Esophagus squamous epithelium (tissue), 5 donors: ENCODE data around the gene TULP4. TPM values are rescaled to one million over a fixed set of nuclear protein-coding genes. Genes with fewer than 3 reads are reported as not detected.

Source experiments
- DNase-seq: peaks from one replicate; lab custom pipeline; 2025; lab: John Stamatoyannopoulos, UW
- H3K27ac ChIP-seq, 4 donors: fragments of 200-600 bp; sonication (generic); one replicate each; pipeline ENCODE4 v1.5.1; 2016 to 2019; ENCODE audit warnings: mild to moderate bottlenecking in 1 of 4
- H3K27me3 ChIP-seq, 4 donors: fragments of 200-600 bp; sonication (generic); 1 replicate in 3 of 4; 2 replicates in 1 of 4; pipeline versions ENCODE4 v1.5.1 to v1.6.0; 2017 to 2021; ENCODE audit warnings: antibody characterized with exemption in 1 of 4
- H3K36me3 ChIP-seq, 3 donors: fragments of 200-600 bp; sonication (generic); one replicate each; pipeline ENCODE4 v1.5.1; 2016 to 2019
- H3K4me1 ChIP-seq, 3 donors: fragments of 200-600 bp; sonication (generic); one replicate each; pipeline ENCODE4 v1.5.1; 2017 to 2019
- H3K4me3 ChIP-seq, 4 donors: fragments of 200-600 bp; sonication (generic); 1 replicate in 3 of 4; 2 replicates in 1 of 4; pipeline ENCODE4 v1.5.1; 2016 to 2019; ENCODE audit warnings: mild to moderate bottlenecking in 2 of 4, moderate library complexity in 1 of 4
- H3K9me3 ChIP-seq, 3 donors: fragments of 200-600 bp; sonication (generic); one replicate each; pipeline ENCODE4 v1.5.1; 2016 to 2019
- CTCF ChIP-seq, 6 experiments: fragments of 450-650 bp in 4 of 6; fragments of 200-600 bp in 2 of 6; sonication (generic) in 2 of 6; IDR thresholded peaks; one replicate each; pipeline ENCODE4 v1.5.1; 2016 to 2019; ENCODE audit warnings: antibody characterized with exemption in 6 of 6, mild to moderate bottlenecking in 4 of 6, moderate library complexity in 4 of 6
- POLR2A ChIP-seq, 4 donors: fragments of 450-650 bp; IDR thresholded peaks; one replicate each; pipeline ENCODE4 v1.6.1; 2017; ENCODE audit warnings: antibody characterized with exemption in 4 of 4, mild to moderate bottlenecking in 4 of 4, moderate library complexity in 3 of 4
- WGBS, 2 donors: methylation state at CpG; one replicate each; pipeline ENCODE4 v1.1.5; 2018; 5-methylcytosine and 5-hydroxymethylcytosine counted together
- intact Hi-C: fragments of 100-400 bp; cut with DNase I; formaldehyde crosslinking; loops from one replicate; pipeline ENCODE4 v1.15.0; 2022
- total RNA-seq, 4 donors: library from RNA; depleted of rRNA; stranded (reverse); fragments of >200 nt; gene quantifications; one replicate each; pipeline ENCODE4 v1.1.0, GENCODE V29; 2016
- donor health status: DM: yes; HTN: yes; CAD: no.

Gene TULP4
- total RNA-seq, 4 donors from 2014 or later: 50.9 to 104 (median 59.2) TPM

GRCh38 chr6:158411998-158412397 lies 99.7 kb downstream of the TULP4 start:
- intact Hi-C loops: no loop called here
- Histone ChIP-seq H3K9me3 (no peaks in the 10 kb centered on the region), H3K36me3 (peaks cover 0 to 35% (median 0%) of the 10 kb centered on the region in 3 donors), H3K4me3 (no peak overlapping the region), H3K27ac (no peak overlapping the region), H3K4me1 (peaks cover 0 to 29% (median 4%) of the 10 kb centered on the region in 3 donors), H3K27me3 (no peaks in the 10 kb centered on the region)
- 74 to 77% methylated on average over 4 of the region's 4 CpGs for WGBS, 2 donors
- no peak for DNase-seq
- TF ChIP-seq POLR2A (IDR thresholded peaks at IDR 0.05): no peak
- TF ChIP-seq CTCF (IDR thresholded peaks at IDR 0.05): no peak

GRCh38 chr6:158413028-158413427 lies 100.8 kb downstream of the TULP4 start:
- Histone ChIP-seq H3K4me3 (no peak overlapping the region), H3K27ac (no peak overlapping the region), H3K36me3 (peaks cover 0 to 37% (median 0%) of the 10 kb centered on the region in 3 donors), H3K4me1 (peaks cover 0 to 34% (median 4%) of the 10 kb centered on the region in 3 donors), H3K9me3 (no peaks in the 10 kb centered on the region), H3K27me3 (no peaks in the 10 kb centered on the region)
- intact Hi-C loops: no loop called here
- WGBS, 2 donors: 95 to 96% methylated on average over 14 to 16 of the region's 16 CpGs
- no peak for DNase-seq
- no peak for TF ChIP-seq CTCF (IDR thresholded peaks at IDR 0.05)
- TF ChIP-seq POLR2A (IDR thresholded peaks at IDR 0.05): no peak

- DNase-seq: no peak
- no peaks in the 10 kb centered on the region for H3K27me3 ChIP-seq
- 94 to 97% methylated on average over 5 of the region's 5 CpGs for WGBS, 2 donors
- H3K4me1 ChIP-seq: peaks cover 0 to 27% (median 0%) of the 10 kb centered on the region in 3 donors
- TF ChIP-seq CTCF (IDR thresholded peaks at IDR 0.05) (no peak), POLR2A (IDR thresholded peaks at IDR 0.05) (no peak)
- no peaks in the 10 kb centered on the region for H3K9me3 ChIP-seq
- H3K4me3 ChIP-seq: no peak overlapping the region
- H3K36me3 ChIP-seq: peaks cover 0 to 37% (median 0%) of the 10 kb centered on the region in 3 donors
- intact Hi-C loops: no loop called here
- H3K27ac ChIP-seq: no peak overlapping the region
These were observed 101.7 kb downstream of the TULP4 start for GRCh38 chr6:158413814-158414565.

GRCh38 chr6:158414851-158415262 lies 102.6 kb downstream of the TULP4 start:
- no peak for DNase-seq
- Histone ChIP-seq H3K27ac (no peak overlapping the region), H3K36me3 (peaks cover 0 to 37% (median 0%) of the 10 kb centered on the region in 3 donors), H3K4me1 (peaks cover 0 to 18% (median 0%) of the 10 kb centered on the region in 3 donors), H3K9me3 (peaks cover 0 to 7% (median 0%) of the 10 kb centered on the region in 3 donors), H3K27me3 (no peaks in the 10 kb centered on the region), H3K4me3 (no peak overlapping the region)
- WGBS, 2 donors: 83 to 85% methylated on average over 5 of the region's 5 CpGs
- TF ChIP-seq CTCF (IDR thresholded peaks at IDR 0.05) (no peak), POLR2A (IDR thresholded peaks at IDR 0.05) (no peak)
- intact Hi-C loops: no loop called here

GRCh38 chr6:158415666-158416065 lies 103.4 kb downstream of the TULP4 start:
- H3K9me3 ChIP-seq: peaks cover 0 to 7% (median 0%) of the 10 kb centered on the region in 3 donors
- intact Hi-C loops: no loop called here
- 85 to 92% methylated on average over 7 of the region's 7 CpGs for WGBS, 2 donors
- peaks cover 0 to 17% (median 0%) of the 10 kb centered on the region in 3 donors for H3K4me1 ChIP-seq
- no peak for DNase-seq
- no peak overlapping the region for H3K4me3 ChIP-seq
- no peak overlapping the region for H3K27ac ChIP-seq
- TF ChIP-seq CTCF (IDR thresholded peaks at IDR 0.05): no peak
- TF ChIP-seq POLR2A (IDR thresholded peaks at IDR 0.05): no peak
- peaks cover 0 to 37% (median 0%) of the 10 kb centered on the region in 3 donors for H3K36me3 ChIP-seq
- H3K27me3 ChIP-seq: no peaks in the 10 kb centered on the region
